K562 (cell line): ENCODE measurements around the gene BMP6. TPM values are rescaled to one million over a fixed set of nuclear protein-coding genes. Genes with fewer than 3 reads are reported as not detected.

Experiments
- ATF2 ChIP-seq: sonication (generic); formaldehyde crosslinking; IDR thresholded peaks from 2 replicates; pipeline ENCODE4 v1.8.1; 2022; ENCODE audit warnings: missing genetic modification reagents
- DIDO1 ChIP-seq: fragments of 450-650 bp; IDR thresholded peaks from 2 replicates; pipeline ENCODE4 v1.6.1; 2016; ENCODE audit warnings: low read depth, missing biosample characterization, missing genetic modification characterization
- HDAC3 ChIP-seq: fragments of 450-650 bp; IDR thresholded peaks from 2 replicates; pipeline ENCODE4 v1.6.1; 2018; ENCODE audit warnings: borderline replicate concordance, mild to moderate bottlenecking, moderate library complexity; ENCODE audit not compliant: partially characterized antibody
- HDGF ChIP-seq: fragments of 450-650 bp; IDR thresholded peaks from 2 replicates; pipeline ENCODE4 v1.6.1; 2016
- KLF1 ChIP-seq: fragments of 450-650 bp; IDR thresholded peaks from 2 replicates; pipeline ENCODE4 v1.6.1; 2016; ENCODE audit warnings: missing genetic modification characterization, missing compliant biosample characterization
- KLF13 ChIP-seq: fragments of 450-650 bp; IDR thresholded peaks from 2 replicates; pipeline ENCODE4 v1.6.1; 2016; ENCODE audit warnings: missing genetic modification characterization, low read depth, mild to moderate bottlenecking, missing compliant biosample characterization, moderate library complexity, borderline replicate concordance
- MECOM ChIP-seq: fragments of 250-450 bp; sonication (Bioruptor Pico); IDR thresholded peaks from 2 replicates; pipeline ENCODE4 v1.8.0; 2022; ENCODE audit warnings: inconsistent platforms
- NR1H2 ChIP-seq: sonication (generic); formaldehyde crosslinking; IDR thresholded peaks from 2 replicates; pipeline ENCODE4 v1.4.0; 2020; ENCODE audit warnings: mild to moderate bottlenecking, missing genetic modification reagents
- PHTF2 ChIP-seq: fragments of 250-450 bp; sonication (Bioruptor Pico); IDR thresholded peaks from 2 replicates; pipeline ENCODE4 v1.5.0; 2021; ENCODE audit warnings: mild to moderate bottlenecking
- PRMT5 ChIP-seq: sonication (generic); formaldehyde crosslinking; IDR thresholded peaks from 2 replicates; pipeline ENCODE4 v1.5.0; 2020; ENCODE audit warnings: missing genetic modification reagents
- RBM34 ChIP-seq: fragments of 200-400 bp; formaldehyde crosslinking; IDR thresholded peaks from 2 replicates; pipeline ENCODE4 v1.6.1; 2018; ENCODE audit warnings: low read length, borderline replicate concordance; ENCODE audit not compliant: insufficient read depth
- RNF2 ChIP-seq: sonication (generic); IDR thresholded peaks from 2 replicates; pipeline ENCODE4 v1.6.1; 2016
- SAFB2 ChIP-seq: fragments of 200-400 bp; formaldehyde crosslinking; IDR thresholded peaks from 2 replicates; pipeline ENCODE4 v1.6.1; 2018; ENCODE audit warnings: borderline replicate concordance, low read length, low read depth, moderate library complexity; ENCODE audit not compliant: severe bottlenecking
- SMAD1 ChIP-seq: fragments of 150-350 bp; IDR thresholded peaks from 2 replicates; pipeline ENCODE4 v1.6.1; 2014; ENCODE audit warnings: low read length, low read depth; ENCODE audit not compliant: partially characterized antibody
- SP1 ChIP-seq: sonication (generic); formaldehyde crosslinking; IDR thresholded peaks from 2 replicates; pipeline ENCODE4 v1.8.1; 2022; ENCODE audit warnings: mild to moderate bottlenecking, missing genetic modification reagents
- STAT5A ChIP-seq: IDR thresholded peaks from 2 replicates; pipeline ENCODE4 v1.6.1; 2012; ENCODE audit warnings: low read length, inconsistent platforms, borderline replicate concordance
- TAF1 ChIP-seq: IDR thresholded peaks from 2 replicates; pipeline ENCODE4 v1.6.1; 2011; ENCODE audit warnings: mild to moderate bottlenecking, low read length, moderate library complexity; ENCODE audit not compliant: insufficient read depth, control insufficient read depth, severe bottlenecking; ENCODE audit errors: extremely low read depth
- TGIF2 ChIP-seq: sonication (generic); formaldehyde crosslinking; IDR thresholded peaks from 2 replicates; pipeline ENCODE4 v1.8.1; 2022; ENCODE audit warnings: mild to moderate bottlenecking, missing genetic modification reagents, moderate library complexity
- ZBTB12 ChIP-seq: fragments of 250-450 bp; sonication (Bioruptor Pico); IDR thresholded peaks from 2 replicates; pipeline ENCODE4 v1.4.0; 2020
- ZNF274 ChIP-seq: IDR thresholded peaks from 2 replicates; pipeline ENCODE4 v1.6.1; 2011; ENCODE audit warnings: low read depth, mild to moderate bottlenecking, low read length, moderate library complexity, borderline replicate concordance
- ZNF511 ChIP-seq: sonication (generic); formaldehyde crosslinking; IDR thresholded peaks from 2 replicates; pipeline ENCODE4 v1.8.0; 2022; ENCODE audit warnings: mild to moderate bottlenecking, missing genetic modification reagents
- polyA plus RNA-seq, 8 experiments: library from polyadenylated mRNA; depleted of rRNA in 4 of 8; stranded (reverse) in 5 of 8; unstranded in 3 of 8; fragments of >200 nt; fragmentation: Nextera tagmentation in 2 of 8; fragmentation: Illumina TruSeq in 1 of 8; extraction: Ambion mirVana in 2 of 8; extraction: Trizol in 1 of 8; gene quantifications; 2 replicates each; pipeline versions ENCODE4 v1.2.1 to v1.2.3, GENCODE V29; 2011 to 2014; ENCODE audit warnings: inconsistent platforms in 1 of 8, missing spikeins in 1 of 8
- total RNA-seq, 7 experiments: library from RNA; depleted of rRNA in 6 of 7; stranded (reverse); fragments of >200 nt in 6 of 7; fragmentation: Illumina TruSeq in 2 of 7; extraction: Trizol in 2 of 7; gene quantifications; 2 replicates each; pipeline versions ENCODE4 v1.2.1 to v1.2.3, GENCODE V29; 2011 to 2021; ENCODE audit warnings: low replicate concordance in 1 of 7
- TF ChIP-seq, protein P1 (sequence below): fragments of 450-650 bp; IDR thresholded peaks from 2 replicates; pipeline ENCODE4 v1.6.1; 2016; ENCODE audit warnings: mild to moderate bottlenecking
- TF ChIP-seq, protein P2 (sequence below): fragments of 450-650 bp; IDR thresholded peaks from 2 replicates; pipeline ENCODE4 v1.6.1; 2016; ENCODE audit warnings: low read depth, mild to moderate bottlenecking, moderate library complexity

The BMP6 gene
- total and polyA plus RNA-seq, 9 of the 15 experiments (the other 6 are each of a cell fraction or from before 2014, with no cell fraction given), result 0.01 to 0.13 (median 0.06) TPM; not detected in 3

DNA sequence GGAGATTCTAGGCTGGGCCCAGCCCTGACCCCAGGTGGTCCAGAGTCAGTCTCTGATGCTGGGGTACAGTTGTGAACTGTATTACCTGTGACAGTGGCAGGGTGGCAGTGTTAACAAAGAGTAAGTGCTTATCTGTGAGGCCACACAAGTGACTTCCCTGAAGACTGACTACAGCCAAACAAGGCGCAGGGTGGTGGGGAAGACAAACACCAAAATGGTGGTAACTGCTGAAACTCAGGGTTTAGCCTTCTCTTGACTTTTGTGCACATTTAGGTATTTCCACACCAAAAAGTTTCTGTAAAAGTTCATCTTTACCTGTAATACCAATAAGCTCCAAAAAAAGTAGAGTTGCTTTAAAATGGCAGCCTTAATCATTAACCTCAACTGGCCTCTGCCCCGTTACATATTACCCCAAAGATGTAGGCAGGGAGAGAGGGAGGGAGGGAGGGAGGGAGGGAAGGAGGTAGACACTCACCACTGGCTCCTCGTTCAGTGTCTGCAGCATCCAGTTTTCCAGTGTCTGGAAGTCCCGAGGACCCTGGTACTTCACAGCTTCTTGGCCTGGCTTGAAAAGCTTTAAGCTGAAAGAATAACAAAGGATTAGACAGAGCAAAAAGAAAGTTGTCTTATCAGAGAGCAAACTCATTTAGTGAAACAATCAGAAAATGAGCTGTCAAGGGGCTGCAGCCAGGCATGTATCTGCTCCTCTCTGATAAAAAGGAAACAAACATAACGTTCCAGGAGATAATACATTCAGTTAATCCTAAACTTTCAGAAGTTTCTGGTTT, 173.4 kb downstream of the BMP6 start (continued):
- no peak for TF ChIP-seq SAFB2
- TF ChIP-seq PRMT5, result no peak
- TF ChIP-seq NR1H2 (CRISPR knock-in tag), result no peak
- TF ChIP-seq SMAD1, result peak; percentile 62
- no peak for TF ChIP-seq RBM34
- no peak for TF ChIP-seq KLF1 (tag)
- TF ChIP-seq SP1 (CRISPR knock-in tag), result peak; percentile 39; the same call in 1 of the 2 replicates
- TF ChIP-seq MECOM (CRISPR knock-in tag), result no peak
- TF ChIP-seq ZBTB12 (CRISPR knock-in tag), result no peak
- no peak for TF ChIP-seq HDGF
- TF ChIP-seq ZNF511 (CRISPR knock-in tag), result no peak
- no peak for TF ChIP-seq KLF13
- no peak for TF ChIP-seq TAF1
- TF ChIP-seq ZNF274, result no peak
- peak; percentile 88 for TF ChIP-seq HDAC3
- no peak for TF ChIP-seq PHTF2 (CRISPR knock-in tag)
- TF ChIP-seq DIDO1 (tag), result no peak
- no peak for TF ChIP-seq TGIF2 (CRISPR knock-in tag)
- TF ChIP-seq, protein P1, sequence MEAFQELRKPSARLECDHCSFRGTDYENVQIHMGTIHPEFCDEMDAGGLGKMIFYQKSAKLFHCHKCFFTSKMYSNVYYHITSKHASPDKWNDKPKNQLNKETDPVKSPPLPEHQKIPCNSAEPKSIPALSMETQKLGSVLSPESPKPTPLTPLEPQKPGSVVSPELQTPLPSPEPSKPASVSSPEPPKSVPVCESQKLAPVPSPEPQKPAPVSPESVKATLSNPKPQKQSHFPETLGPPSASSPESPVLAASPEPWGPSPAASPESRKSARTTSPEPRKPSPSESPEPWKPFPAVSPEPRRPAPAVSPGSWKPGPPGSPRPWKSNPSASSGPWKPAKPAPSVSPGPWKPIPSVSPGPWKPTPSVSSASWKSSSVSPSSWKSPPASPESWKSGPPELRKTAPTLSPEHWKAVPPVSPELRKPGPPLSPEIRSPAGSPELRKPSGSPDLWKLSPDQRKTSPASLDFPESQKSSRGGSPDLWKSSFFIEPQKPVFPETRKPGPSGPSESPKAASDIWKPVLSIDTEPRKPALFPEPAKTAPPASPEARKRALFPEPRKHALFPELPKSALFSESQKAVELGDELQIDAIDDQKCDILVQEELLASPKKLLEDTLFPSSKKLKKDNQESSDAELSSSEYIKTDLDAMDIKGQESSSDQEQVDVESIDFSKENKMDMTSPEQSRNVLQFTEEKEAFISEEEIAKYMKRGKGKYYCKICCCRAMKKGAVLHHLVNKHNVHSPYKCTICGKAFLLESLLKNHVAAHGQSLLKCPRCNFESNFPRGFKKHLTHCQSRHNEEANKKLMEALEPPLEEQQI, result peak; percentile 90; the same call in 1 of the 2 replicates
- TF ChIP-seq ATF2 (CRISPR knock-in tag), result no peak
- peak; percentile 25; the same call in 1 of the 2 replicates for TF ChIP-seq RNF2
- TF ChIP-seq STAT5A, result peak; percentile 90
- TF ChIP-seq, protein P2, sequence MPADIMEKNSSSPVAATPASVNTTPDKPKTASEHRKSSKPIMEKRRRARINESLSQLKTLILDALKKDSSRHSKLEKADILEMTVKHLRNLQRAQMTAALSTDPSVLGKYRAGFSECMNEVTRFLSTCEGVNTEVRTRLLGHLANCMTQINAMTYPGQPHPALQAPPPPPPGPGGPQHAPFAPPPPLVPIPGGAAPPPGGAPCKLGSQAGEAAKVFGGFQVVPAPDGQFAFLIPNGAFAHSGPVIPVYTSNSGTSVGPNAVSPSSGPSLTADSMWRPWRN, result peak; percentile 91
